ENCODE data around the gene HYAL2.

The HYAL2 gene

GRCh38 chr3:50295553-50296431 is 26.8 kb downstream of the HYAL2 start:
- TF ChIP-seq, protein P1, sequence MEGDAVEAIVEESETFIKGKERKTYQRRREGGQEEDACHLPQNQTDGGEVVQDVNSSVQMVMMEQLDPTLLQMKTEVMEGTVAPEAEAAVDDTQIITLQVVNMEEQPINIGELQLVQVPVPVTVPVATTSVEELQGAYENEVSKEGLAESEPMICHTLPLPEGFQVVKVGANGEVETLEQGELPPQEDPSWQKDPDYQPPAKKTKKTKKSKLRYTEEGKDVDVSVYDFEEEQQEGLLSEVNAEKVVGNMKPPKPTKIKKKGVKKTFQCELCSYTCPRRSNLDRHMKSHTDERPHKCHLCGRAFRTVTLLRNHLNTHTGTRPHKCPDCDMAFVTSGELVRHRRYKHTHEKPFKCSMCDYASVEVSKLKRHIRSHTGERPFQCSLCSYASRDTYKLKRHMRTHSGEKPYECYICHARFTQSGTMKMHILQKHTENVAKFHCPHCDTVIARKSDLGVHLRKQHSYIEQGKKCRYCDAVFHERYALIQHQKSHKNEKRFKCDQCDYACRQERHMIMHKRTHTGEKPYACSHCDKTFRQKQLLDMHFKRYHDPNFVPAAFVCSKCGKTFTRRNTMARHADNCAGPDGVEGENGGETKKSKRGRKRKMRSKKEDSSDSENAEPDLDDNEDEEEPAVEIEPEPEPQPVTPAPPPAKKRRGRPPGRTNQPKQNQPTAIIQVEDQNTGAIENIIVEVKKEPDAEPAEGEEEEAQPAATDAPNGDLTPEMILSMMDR (IDR thresholded peaks at IDR 0.05; ENCODE audit: low read depth, low read length), result no peak
- TF ChIP-seq POLR2A (IDR thresholded peaks at IDR 0.05; ENCODE audit: extremely low read depth, insufficient read length) (no peak), MAX (IDR thresholded peaks at IDR 0.05; ENCODE audit: low read depth, low read length) (no peak), MYC (IDR thresholded peaks at IDR 0.05; ENCODE audit: low read depth, low read length) (no peak)
- no peak for DNase-seq (ENCODE audit: low read depth)

GRCh38 chr3:50294492-50295403 is 27.8 kb downstream of the HYAL2 start:
- DNase-seq (ENCODE audit: low read depth), result no peak
- H3K4me3 ChIP-seq (ENCODE audit: low read depth, low read length), result no peak overlapping the region
- TF ChIP-seq POLR2A (IDR thresholded peaks at IDR 0.05; ENCODE audit: extremely low read depth, insufficient read length) (no peak), MAX (IDR thresholded peaks at IDR 0.05; ENCODE audit: low read depth, low read length) (no peak), MYC (IDR thresholded peaks at IDR 0.05; ENCODE audit: low read depth, low read length) (no peak)
- TF ChIP-seq, protein P1 (IDR thresholded peaks at IDR 0.05; ENCODE audit: low read depth, low read length), result no peak

More at GRCh38 chr3:50295553-50296431, 26.8 kb downstream of the HYAL2 start:
- H3K4me3 ChIP-seq (ENCODE audit: low read depth, low read length), result no peak overlapping the region

DNA sequence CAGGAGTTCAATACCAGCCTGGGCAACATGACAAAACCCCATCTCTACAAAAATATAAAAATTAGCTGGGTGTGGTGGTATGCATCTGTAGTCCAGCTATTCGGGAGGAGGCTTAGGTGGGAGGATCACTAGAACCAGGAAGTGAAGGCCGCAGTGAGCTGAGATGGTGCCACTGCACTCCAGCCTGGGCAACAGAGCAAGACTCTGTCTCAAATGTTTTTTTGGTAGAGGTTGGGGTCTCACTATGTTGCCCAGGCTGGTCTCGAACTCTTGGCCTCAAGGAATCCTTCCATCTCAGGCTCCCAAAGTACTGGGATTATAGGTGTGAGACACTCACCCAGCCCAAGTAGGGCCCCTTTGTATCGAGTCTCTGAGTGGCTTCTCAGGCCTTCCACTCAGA is 28.5 kb downstream of the HYAL2 start:
- no peak for TF ChIP-seq MAX (IDR thresholded peaks at IDR 0.05; ENCODE audit: low read depth, low read length)
- TF ChIP-seq, protein P1 (IDR thresholded peaks at IDR 0.05; ENCODE audit: low read depth, low read length), result no peak
- TF ChIP-seq POLR2A (IDR thresholded peaks at IDR 0.05; ENCODE audit: extremely low read depth, insufficient read length), result no peak
- TF ChIP-seq MYC (IDR thresholded peaks at IDR 0.05; ENCODE audit: low read depth, low read length), result no peak
- no peak overlapping the region for H3K4me3 ChIP-seq (ENCODE audit: low read depth, low read length)
- DNase-seq (ENCODE audit: low read depth), result no peak

DNA sequence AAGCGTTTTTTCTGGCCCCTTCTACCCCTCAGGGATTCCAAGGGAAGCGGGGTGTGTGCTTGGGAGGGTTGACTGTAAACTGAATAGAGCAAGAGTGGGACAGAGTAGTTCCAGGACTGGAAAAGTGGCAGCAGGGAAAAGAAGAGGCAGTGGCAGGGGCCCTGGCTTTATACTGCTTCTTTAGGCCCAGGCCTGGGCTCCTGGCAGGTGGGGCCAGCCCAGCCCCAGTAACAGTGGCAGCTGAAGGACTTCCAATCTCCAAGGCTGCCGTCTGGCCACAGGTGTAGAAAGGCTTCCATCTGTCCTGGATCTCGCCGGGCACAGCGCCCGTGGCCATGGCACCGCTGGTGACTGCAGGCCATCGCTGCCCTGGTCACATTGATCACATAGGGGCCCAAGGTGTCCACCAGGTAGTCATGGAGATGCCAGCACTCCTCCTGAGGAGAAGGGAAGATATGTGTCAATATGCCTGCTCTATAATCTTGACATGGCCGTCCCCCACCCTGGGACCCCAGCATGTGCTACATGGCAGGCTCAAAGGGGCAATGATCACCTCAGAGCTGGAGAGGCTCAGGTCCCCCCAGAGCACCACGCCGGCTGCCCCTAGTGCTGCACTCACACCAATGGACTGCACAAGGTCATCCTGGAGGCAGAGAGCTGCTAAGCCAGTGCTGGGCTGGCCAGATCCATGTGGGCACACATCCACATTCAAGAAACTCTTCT is 29.3 kb downstream of the HYAL2 start:
- DNase-seq (ENCODE audit: low read depth), result no peak
- no peak for TF ChIP-seq POLR2A (IDR thresholded peaks at IDR 0.05; ENCODE audit: extremely low read depth, insufficient read length)
- no peak for TF ChIP-seq MAX (IDR thresholded peaks at IDR 0.05; ENCODE audit: low read depth, low read length)
- no peak for TF ChIP-seq MYC (IDR thresholded peaks at IDR 0.05; ENCODE audit: low read depth, low read length)
- TF ChIP-seq, protein P1 (IDR thresholded peaks at IDR 0.05; ENCODE audit: low read depth, low read length), result no peak
- peak overlapping the region; percentile 64 for H3K4me3 ChIP-seq (ENCODE audit: low read depth, low read length)

Measured in NB4 (cell line).